Mesothelial cell of epicardium (in vitro differentiated cells): Measurements from ENCODE around the gene CLIP1. TPM values are rescaled to one million over a fixed set of nuclear protein-coding genes. Genes with fewer than 3 reads are reported as not detected.
"Not testable (repeated sequence)": the region's sequence is repeated elsewhere in the genome, so short reads cannot be mapped to it uniquely, and the experiment has no call there.

Source experiments
- DNase-seq, 2 experiments: peaks; one replicate each; pipeline ENCODE4 v3.0.0; 2021; ENCODE audit warnings: low spot score in 2 of 2; ENCODE audit not compliant: unreplicated experiment in 2 of 2
- H3K27ac Mint-ChIP-seq: 2 replicates; pipeline ENCODE4 v1.8.0; 2021; ENCODE audit warnings: mixed read lengths
- H3K27me3 Mint-ChIP-seq: 2 replicates; pipeline ENCODE4 v1.8.0; 2021; ENCODE audit warnings: low read depth, mixed read lengths
- H3K36me3 Mint-ChIP-seq: 2 replicates; pipeline ENCODE4 v1.8.0; 2021; ENCODE audit warnings: mixed read lengths
- H3K4me1 Mint-ChIP-seq: 2 replicates; pipeline ENCODE4 v1.8.0; 2021; ENCODE audit warnings: mixed read lengths
- H3K4me3 Mint-ChIP-seq: 2 replicates; pipeline ENCODE4 v1.8.0; 2021; ENCODE audit warnings: mild to moderate bottlenecking, moderate library complexity, mixed read lengths
- H3K9me3 Mint-ChIP-seq: 2 replicates; pipeline ENCODE4 v1.8.0; 2021; ENCODE audit warnings: mixed read lengths
- CTCF ChIP-seq: fragments of 200-600 bp; sonication (generic); IDR thresholded peaks from one replicate; pipeline ENCODE4 v1.5.0; 2021; ENCODE audit warnings: antibody characterized with exemption; ENCODE audit not compliant: unreplicated experiment
- total RNA-seq: library from RNA; stranded (reverse); gene quantifications from 3 replicates; pipeline ENCODE4 v1.2.1, GENCODE V29; 2021

Gene CLIP1
- total RNA-seq, 1 donor from 2014 or later = 65.2 TPM

GRCh38 chr12:122265886-122266229 lies 156.6 kb downstream of the CLIP1 start:
- peaks cover 9% of the 10 kb centered on the region for H3K4me1 Mint-ChIP-seq
- peak overlapping the region; percentile 99 for H3K27ac Mint-ChIP-seq
- peaks cover 14% of the 10 kb centered on the region for H3K36me3 Mint-ChIP-seq
- peak overlapping the region; percentile 90 for H3K4me3 Mint-ChIP-seq
- no peak for TF ChIP-seq CTCF
- peaks cover 3% of the 10 kb centered on the region for H3K27me3 Mint-ChIP-seq
- DNase-seq = no peak
- no peaks in the 10 kb centered on the region for H3K9me3 Mint-ChIP-seq

- peak overlapping the region; percentile 90 for H3K4me3 Mint-ChIP-seq
- H3K36me3 Mint-ChIP-seq = peaks cover 16% of the 10 kb centered on the region
- no peaks in the 10 kb centered on the region for H3K9me3 Mint-ChIP-seq
- no peak for TF ChIP-seq CTCF
- H3K4me1 Mint-ChIP-seq = peaks cover 9% of the 10 kb centered on the region
- no peak for DNase-seq
- H3K27me3 Mint-ChIP-seq = peaks cover 3% of the 10 kb centered on the region
- H3K27ac Mint-ChIP-seq = peak overlapping the region; percentile 99
Measured at GRCh38 chr12:122265476-122265875, 157.0 kb downstream of the CLIP1 start.

GRCh38 chr12:122260735-122261134 lies 161.7 kb downstream of the CLIP1 start:
- not testable (repeated sequence) for H3K4me1 Mint-ChIP-seq, H3K27ac Mint-ChIP-seq, DNase-seq, H3K9me3 Mint-ChIP-seq, H3K27me3 Mint-ChIP-seq, H3K4me3 Mint-ChIP-seq
- H3K36me3 Mint-ChIP-seq = peaks cover 30% of the 10 kb centered on the region

- H3K36me3 Mint-ChIP-seq = peaks cover 33% of the 10 kb centered on the region
- H3K27ac Mint-ChIP-seq, DNase-seq: not testable (repeated sequence)
Measured at GRCh38 chr12:122258939-122259338, 163.5 kb downstream of the CLIP1 start.

GRCh38 chr12:122258462-122258861 lies 164.0 kb downstream of the CLIP1 start:
- H3K27ac Mint-ChIP-seq, H3K4me1 Mint-ChIP-seq, H3K4me3 Mint-ChIP-seq, DNase-seq, H3K9me3 Mint-ChIP-seq, H3K27me3 Mint-ChIP-seq: not testable (repeated sequence)
- H3K36me3 Mint-ChIP-seq = peaks cover 31% of the 10 kb centered on the region

More at GRCh38 chr12:122258939-122259338, 163.5 kb downstream of the CLIP1 start:
- H3K4me1 Mint-ChIP-seq, H3K4me3 Mint-ChIP-seq, H3K27me3 Mint-ChIP-seq, H3K9me3 Mint-ChIP-seq: not testable (repeated sequence)

- DNase-seq = no peak
- Mint-ChIP-seq H3K27ac (no peak overlapping the region), H3K4me1 (no peaks in the 10 kb centered on the region), H3K36me3 (peaks cover 12% of the 10 kb centered on the region), H3K9me3 (no peaks in the 10 kb centered on the region), H3K27me3 (no peaks in the 10 kb centered on the region), H3K4me3 (no peak overlapping the region)
- no peak for TF ChIP-seq CTCF
Measured at GRCh38 chr12:122250536-122250935, 171.9 kb downstream of the CLIP1 start.

GRCh38 chr12:122250047-122250446 lies 172.4 kb downstream of the CLIP1 start:
- DNase-seq = no peak
- Mint-ChIP-seq H3K27ac (no peak overlapping the region), H3K27me3 (no peaks in the 10 kb centered on the region), H3K9me3 (no peaks in the 10 kb centered on the region), H3K4me3 (no peak overlapping the region), H3K36me3 (peaks cover 10% of the 10 kb centered on the region), H3K4me1 (no peaks in the 10 kb centered on the region)
- TF ChIP-seq CTCF = no peak
